ENCODE measurements around the gene IFNA21.
"Not testable (repeated sequence)": the region's sequence is repeated elsewhere in the genome, so short reads cannot be mapped to it uniquely, and the experiment has no call there.

Gene IFNA21
- 0 reads per million in 2 donors for total RNA-seq

DNA sequence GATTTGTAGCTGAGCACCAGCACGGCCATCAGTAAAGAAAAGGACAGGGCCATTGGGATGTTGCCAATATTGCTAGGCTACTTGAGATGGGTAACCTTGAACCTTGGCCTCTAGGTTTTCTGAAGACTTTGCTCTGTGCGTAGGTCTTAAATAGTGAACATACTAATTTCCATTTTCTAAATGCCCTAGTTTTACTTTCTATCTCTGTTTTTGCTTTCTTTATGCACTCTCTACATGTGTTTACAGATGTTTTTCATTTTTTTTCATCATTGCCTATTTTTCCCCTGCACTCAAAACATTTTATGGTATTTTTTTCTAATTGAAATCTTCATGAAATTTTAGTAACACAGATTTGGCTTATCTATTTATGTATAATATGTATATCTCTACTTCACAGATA lies at the start of gene IFNA21:
Gene IFNA21 (minus strand): TSS at position 101 of the 400 bp plus-strand sequence. CDS start 48 bp downstream, at position 53.
- DNase-seq, result not testable (repeated sequence)

DNA sequence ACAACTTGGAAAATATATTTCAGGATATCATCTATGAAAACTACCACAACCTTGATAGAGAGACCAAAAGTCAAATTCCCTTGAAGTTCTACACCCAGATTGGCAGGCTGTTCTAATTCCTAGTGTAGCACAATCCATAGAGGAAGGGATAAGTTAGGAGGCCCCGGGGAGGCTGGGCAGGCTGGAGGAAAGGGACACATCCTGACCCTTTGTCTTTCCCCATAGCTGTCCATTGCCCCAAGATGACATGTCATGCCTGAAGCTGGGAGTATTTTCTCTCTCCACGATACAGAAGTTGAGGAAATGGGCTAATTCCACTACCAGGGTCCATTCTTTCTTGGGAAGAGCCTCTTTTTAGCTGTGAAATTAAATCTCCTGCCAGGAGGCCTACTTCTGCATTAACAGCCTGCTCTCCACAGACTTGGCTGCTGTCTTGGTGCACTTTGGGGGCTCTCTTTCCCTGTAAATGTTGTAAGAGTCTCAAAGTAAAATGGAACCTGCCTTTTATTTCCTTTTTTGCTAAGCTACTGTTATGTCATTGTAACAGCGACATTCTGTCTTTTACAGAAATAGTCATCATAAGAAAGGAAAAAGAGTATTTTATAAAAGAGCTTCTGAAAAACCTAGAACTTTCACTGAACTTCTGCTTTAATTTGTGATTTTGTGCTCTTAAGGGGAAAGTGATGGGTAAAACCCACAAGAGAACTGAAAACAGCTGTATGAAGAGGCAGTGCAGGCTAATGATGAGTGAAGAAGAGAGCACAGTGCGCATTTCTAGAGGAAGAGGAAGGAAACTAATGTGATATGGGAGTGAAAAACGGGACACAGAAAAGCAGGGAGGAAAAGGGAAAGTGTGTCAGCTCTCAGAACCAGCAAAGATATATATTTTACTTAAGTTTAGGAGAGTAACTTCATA lies 47.2 kb upstream of the IFNA21 start:
- not testable (repeated sequence) for DNase-seq

DNA sequence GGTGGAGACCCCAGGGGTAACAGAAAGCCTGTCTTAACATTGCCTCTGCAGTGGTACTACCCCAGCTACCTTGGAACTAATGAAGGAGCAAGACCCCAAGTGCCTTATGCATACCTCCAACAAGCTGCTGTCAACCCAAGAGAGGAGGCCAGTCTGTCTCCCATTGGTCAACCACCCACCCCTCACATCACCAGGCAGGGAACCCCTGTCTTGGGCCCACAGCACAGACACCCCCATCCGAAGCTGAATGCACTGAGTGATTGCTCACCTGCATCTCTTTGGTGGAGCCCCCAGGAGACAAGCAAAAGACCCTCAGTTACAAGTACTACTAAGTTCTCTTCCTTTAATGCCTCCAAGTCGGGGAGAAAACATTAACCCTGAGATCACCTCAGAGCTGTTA lies 45.7 kb upstream of the IFNA21 start:
- DNase-seq, result not testable (repeated sequence)

DNA sequence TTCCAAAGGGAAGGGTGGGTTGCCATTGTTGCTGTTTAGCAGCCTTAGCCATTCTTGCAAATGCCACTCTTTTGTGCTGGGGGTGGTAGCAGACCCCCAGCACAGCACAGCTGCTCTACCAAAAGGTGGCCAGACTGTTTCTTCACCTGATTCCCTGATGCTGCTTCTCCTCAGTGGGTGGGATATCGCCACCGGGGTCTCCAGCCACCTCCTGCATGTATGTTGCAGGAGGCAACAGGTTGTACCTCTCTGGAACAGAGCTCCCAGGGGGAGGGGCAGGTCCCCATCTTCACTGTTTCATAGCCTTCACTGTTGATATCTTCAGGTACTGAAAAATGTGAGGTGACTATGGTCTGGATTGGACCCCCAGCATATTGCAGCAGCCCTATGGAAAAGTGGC lies 44.3 kb upstream of the IFNA21 start:
- DNase-seq, result not testable (repeated sequence)

DNA sequence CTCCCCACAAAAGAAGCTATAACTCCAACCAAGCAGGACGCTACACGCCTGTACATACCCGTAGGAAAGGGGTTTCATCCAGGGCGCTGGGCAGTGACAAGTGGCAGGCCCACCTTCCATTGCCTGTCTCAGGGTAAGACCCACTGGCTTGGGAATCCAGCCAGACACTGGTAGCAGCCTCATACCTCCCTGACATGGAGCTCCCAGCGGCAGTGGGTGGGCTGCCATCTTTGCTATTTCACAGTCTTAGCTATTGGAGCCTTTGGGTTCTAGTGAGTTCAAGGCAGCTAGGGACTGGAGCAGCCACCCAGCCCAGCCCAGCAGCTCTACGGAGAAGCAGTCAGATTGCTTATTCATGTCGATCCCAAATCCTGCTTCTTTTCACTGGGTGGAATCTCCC lies 43.9 kb upstream of the IFNA21 start:
- DNase-seq, result no peak

DNA sequence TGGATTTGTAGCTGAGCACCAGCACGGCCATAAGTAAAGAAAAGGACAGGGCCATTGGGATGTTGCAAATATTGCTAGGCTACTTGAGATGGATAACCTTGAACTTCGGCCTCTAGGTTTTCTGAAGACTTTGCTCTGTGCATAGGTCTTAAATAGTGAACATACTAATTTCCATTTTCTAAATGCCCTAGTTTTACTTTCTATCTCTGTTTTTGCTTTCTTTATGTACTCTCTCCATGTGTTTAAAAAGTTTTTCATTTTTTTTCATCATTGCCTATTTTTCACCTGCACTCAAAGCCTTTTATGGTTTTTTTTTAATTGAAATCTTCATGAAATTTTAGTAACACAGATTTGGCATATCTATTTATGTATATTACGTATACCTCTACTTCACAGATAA lies 40.6 kb upstream of the IFNA21 start, which contains the start of gene IFNA10:
Gene IFNA10 (minus strand): TSS at position 101 of the 400 bp plus-strand sequence. CDS start 46 bp downstream, at position 55.
- DNase-seq, result not testable (repeated sequence)

DNA sequence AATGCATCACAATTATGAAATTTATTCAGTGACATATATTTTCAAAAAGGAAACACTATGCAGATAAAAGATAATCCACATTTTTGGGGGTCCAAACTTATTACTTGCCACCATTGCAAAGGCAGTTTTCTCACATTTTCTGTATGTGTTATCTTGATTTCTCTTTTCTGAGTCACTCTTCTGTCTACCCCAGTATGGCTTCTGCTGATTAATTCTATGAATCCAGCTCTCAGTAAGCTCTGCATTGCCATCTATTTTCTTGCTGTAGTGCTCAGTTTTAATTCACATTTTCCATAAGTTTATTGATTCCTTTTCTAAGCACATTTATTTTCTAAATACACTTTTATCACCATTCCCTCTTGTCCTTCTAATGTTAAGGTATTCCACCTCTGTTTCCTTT lies 38.7 kb upstream of the IFNA21 start:
- DNase-seq, result no peak

DNA sequence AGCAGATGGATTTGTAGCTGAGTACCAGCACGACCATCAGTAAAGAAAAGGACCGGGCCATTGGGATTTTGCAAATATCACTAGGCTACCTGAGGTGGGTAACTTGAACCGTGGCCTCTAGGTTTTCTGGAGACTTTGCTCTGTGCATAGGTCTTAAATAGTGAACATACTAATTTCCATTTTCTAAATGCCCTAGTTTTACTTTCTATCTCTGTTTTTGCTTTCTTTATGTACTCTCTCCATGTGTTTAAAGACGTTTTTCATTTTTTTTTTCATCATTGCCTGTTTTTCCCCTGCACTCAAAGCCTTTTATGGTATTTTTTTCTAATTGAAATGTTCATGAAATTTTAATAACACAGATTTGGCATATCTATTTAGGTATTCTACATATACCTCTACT lies 35.6 kb upstream of the IFNA21 start, which contains the start of gene IFNA7:
Gene IFNA7 (minus strand): TSS at position 101 of the 400 bp plus-strand sequence. CDS start 40 bp downstream, at position 61.
- not testable (repeated sequence) for DNase-seq

DNA sequence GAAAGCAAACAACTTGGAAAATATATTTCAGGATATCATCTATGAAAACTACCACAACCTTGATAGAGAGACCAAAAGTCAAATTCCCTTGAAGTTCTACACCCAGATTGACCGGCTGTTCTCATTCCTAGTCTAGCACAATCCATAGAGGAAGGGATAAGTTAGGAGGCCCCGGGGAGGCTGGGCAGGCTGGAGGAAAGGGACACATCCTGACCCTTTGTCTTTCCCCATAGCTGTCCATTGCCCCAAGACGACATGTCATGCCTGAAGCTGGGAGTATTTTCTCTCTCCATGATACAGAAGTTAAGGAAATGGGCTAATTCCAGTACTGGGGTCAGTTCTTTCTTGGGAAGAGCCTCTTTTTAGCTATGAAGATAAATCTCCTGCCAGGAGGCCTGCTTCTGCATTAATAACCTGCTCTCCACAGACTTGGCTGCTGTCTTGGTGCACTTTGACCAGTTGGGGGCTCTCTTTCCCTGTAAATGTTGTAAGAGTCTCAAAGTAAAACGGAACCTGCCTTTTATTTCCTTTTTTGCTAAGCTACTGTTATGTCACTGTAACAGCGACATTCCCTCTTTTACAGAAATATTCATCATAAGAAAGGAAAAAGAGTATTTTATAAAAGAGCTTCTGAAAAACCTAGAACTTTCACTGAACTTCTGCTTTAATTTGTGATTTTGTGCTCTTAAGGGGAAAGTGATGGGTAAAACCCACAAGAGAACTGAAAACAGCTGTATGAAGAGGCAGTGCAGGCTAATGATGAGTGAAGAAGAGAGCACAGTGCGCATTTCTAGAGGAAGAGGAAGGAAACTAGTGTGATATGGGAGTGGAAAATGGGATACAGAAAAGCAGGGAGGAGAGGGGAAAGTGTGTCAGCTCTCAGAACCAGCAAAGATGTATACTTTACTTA lies 28.7 kb upstream of the IFNA21 start:
- not testable (repeated sequence) for DNase-seq

DNA sequence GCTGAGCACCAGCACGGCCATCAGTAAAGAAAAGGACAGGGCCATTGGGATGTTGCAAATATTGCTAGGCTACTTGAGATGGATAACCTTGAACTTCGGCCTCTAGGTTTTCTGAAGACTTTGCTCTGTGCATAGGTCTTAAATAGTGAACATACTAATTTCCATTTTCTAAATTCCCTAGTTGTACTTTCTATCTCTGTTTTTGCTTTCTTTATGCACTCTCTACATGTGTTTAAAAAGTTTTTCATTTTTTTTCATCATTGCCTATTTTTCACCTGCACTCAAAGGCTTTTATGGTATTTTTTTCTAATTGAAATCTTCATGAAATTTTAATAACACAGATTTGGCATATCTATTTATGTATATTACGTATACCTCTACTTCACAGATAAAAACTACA lies 21.0 kb upstream of the IFNA21 start, which contains the start of gene IFNA4:
Gene IFNA4 (minus strand): TSS at position 101 of the 400 bp plus-strand sequence. CDS start 56 bp downstream, at position 45.
- DNase-seq, result not testable (repeated sequence)

DNA sequence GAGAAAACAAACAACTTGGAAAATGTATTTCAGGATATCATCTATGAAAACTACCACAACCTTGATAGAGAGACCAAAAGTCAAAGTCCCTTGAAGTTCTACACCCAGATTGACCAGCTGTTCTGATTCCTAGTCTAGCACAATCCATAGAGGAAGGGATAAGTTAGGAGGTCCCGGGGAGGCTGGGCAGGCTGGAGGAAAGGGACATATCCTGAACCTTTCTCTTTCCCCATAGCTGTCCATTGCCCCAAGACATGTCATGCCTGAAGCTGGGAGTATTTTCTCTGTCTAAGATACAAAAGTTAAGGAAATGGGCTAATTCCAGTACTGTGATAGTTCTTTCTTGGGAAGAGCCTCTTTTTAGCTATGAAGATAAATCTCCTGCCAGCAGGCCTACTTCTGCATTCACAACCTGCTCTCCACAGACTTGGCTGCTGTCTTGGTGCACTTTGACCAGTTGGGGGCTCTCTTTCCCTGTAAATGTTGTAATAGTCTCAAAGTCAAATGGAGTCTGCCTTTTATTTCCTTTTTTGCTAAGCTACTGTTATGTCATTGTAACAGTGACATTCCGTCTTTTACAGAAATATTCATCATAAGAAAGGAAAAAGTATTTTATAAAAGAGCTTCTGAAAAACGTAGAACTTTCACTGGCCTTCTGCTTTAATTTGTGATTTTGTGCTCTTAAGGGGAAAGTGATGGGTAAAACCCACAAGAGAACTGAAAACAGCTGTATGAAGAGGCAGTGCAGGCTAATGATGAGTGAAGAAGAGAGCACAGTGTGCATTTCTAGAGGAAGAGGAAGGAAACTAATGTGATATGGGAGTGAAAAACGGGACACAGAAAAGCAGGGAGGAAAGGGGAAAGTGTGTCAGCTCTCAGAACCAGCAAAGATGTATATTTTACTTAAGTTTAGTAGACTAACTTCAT lies 16.6 kb upstream of the IFNA21 start:
- not testable (repeated sequence) for DNase-seq

DNA sequence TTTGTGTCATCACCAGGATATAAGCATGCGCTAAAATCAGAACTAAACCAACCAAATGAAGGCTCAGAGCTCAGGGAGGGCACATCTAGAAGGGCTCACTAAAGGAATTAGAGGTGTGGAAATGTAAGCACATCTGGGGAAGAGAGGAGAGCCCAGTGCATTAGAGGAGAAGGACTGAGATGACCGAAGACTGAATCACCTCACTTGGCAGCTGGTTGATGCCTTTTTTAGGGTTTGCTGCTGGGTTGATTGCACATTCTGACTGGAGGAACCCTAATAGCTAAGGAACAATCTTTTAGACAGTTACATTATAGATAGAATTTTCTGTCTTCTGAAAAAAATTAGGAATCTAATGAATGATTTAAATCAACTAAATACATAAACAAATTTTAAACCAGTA lies 8.2 kb upstream of the IFNA21 start:
- no peak for DNase-seq

DNA sequence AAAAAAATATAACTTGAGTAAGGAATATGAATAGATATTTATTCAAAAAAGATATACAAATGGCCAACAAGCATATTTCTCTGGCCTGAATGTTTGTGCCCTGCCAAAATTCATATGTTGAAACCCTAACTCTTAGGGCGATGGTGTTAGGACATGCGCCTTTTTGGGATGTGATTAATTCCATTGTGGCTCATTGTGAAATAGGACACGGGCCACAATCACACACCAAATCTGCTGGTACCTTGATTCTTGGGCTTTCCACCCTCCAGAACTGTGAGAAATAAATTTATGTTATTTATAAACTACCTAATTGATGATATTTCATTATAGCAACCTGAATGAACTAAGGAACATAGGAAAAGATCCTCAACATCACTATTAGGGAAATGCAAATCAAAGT lies 5.7 kb upstream of the IFNA21 start:
- DNase-seq, result no peak

DNA sequence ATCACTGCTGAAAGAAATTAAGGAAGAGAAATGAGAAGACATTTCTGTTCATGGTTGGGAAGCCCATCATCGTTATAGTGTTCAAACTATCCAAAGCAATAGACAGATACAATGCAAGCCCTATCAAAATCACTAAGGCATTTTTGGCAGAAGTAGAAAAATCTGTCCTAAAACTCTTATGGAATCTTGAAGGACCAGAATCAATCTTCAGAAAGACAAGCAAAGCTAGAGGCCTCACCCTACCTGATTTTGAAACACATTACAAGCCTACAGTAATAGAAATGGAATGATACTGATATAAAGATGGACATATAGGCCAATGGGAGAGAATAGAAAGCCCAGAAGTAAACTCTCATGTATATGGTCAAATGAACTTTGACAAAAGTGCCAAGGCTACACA lies 4.9 kb upstream of the IFNA21 start:
- no peak for DNase-seq

DNA sequence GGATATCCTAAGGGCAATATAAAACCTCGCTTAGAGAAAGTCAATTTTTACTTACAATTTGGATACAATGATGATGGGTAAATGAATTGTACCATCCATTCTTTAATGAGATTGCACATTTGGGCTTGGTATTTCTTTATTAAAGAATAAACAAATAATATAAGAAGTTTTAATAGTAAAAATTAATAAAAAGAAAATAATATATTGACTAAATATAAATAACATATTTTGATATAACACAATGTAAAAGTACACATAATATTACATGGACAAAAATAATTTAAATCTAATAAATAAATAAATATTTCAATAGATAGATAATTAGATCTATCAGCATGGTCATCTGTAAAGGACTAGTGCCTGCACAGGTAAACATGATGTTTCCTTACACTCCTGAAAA lies 944 bp downstream of the IFNA21 start:
- DNase-seq, result no peak

DNA sequence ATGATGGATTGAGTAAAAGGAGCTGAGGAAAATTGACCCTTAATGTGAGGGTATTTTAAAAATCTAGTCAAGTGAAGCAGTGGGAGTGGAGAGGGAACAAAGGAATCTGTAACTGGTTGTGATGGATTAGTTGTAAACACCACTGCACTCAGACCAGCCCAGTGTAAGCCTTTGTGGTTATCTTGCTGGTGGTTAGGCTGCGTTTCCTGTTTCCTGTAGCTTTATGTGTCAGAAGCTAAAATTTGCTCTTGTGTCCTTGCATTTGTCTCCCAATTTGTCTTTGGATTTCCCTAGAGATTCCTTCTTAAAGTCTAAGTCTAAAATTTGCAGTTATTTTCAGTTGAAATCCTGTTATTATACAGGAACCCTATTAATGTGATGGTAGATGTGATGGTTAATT lies 6.3 kb downstream of the IFNA21 start:
- DNase-seq, result no peak

DNA sequence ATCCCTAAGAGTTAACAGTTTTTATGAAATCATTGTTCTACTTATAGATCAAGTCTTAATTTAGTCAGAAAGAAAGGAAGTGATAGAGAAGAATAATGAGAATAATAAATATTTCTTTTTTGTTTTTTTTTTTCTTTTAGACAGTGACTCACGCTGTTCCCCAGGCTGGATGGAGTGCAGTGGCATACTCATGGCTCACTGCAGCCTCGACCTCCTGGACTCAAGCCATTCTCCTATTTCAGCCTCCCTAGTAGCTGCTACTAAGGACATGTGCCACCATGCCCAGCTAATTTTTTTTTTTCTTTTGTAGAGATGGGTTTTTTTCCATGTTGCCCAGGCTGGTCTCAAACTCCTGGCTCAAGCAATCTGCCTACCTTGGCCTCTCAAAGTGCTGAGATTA lies 11.0 kb downstream of the IFNA21 start:
- DNase-seq, result no peak

DNA sequence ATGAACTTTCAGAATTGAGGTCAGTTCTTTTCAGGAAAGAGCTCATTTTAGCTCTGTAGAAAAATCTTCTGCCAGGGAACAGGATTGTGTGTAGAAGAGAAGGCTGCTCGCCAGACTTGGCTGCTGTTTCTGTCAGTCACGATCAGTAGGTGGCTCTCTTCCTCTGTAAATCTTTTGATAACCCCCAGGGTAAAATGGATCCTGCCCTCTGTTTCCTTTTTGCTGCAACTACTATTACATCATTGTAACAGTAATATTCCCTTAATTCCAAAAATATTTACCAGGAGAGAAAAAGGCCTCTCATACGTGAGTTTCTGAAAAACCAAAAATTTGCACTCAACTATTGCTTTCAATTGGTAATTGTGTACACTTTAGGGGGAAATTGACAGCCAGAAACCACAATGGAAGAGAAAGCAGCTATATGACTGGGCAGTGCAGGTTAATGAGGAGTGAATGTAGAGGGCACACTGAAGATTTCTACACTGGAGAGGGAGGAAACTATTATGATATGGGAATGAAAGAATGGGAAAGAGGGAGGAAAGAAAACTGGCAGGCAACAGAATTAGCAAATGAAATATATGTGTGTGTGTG lies 12.3 kb downstream of the IFNA21 start:
- DNase-seq, result no peak

DNA sequence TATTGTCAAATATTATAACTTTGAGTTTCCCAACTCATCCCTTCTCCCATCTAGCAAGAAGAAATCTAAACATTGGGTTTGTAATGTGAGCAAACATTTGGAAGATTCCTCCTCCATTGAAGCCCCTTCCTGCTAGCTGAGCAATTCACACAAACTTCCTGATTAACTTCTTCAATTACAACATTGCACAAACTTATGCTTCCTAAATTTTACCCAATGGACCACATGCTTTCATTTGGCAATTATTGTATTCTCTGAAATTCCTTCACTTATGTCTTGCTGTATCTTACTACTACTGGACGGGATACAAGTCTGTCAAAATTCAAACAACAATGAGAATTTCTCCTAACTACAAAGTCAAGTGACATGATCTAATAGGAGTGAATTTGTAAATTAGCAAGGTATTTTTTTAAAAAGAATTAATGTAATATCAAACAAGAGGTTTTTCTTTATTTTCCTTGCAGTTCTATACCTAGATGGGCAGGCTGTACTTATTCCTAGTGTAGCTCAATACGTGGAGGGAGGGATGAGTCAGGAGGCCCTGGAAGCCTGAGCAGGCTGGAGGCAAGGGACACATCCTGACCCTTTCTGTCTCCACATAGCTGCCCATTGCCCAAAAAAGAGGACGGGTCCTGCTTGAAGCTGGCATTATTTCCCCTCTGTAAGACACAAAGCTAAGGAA lies 13.0 kb downstream of the IFNA21 start:
- DNase-seq, result no peak

DNA sequence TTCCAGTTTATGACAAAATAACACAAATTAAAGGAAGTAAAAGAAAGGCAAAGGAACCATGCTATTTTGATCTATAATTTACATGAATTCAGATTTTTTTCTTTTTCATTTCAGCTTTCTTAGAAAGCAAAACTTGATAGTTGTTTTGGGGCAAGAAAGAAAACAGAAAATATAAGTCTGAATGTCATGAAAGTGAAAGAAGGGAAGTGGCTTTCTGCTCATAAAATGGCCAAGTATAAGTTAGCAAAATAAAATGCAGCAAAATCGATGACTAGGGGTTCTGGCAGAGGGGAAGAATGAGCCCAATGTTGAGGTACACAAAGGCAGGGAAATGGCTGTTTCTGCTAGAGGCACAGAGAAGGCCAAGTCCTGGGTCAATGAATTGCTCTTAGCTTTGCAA lies 21.9 kb downstream of the IFNA21 start:
- no peak for DNase-seq

DNA sequence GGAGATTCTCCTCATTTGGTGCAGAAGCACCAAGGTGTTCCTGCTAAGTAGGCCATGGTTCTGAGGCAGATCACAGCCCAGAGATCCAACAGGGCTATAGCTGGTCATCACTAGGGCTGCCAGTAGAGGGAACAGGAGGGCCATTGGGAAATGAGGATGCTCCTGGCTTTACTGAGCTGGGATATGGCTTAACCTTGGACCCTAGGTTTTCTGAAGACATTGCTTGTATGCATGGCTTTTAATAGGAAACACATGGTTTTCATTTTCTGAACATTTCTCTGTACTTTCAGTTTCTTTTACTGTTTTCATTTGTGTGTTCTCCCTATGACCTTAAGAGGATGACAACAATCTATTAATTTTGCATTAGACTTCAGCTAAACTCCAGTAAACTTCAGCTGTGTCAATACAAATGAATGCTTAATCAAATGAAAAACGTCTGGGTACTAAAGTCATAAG lies 25.0 kb downstream of the IFNA21 start, which contains the start of gene IFNW1:
Gene IFNW1 (minus strand): TSS at position 406 of the 456 bp plus-strand sequence. CDS start 262 bp downstream, at position 144.
- no peak for DNase-seq

Measured in T-helper 9 cell (primary cell).